Endothelial cell of umbilical vein (primary cell): ENCODE data around the gene ETV3. TPM values are rescaled to one million over a fixed set of nuclear protein-coding genes. Genes with fewer than 3 reads are reported as not detected.

Source experiments
- BruUV-seq: library from RNA; stranded (reverse); fragments of 400-500 nt; replicated peaks from 2 replicates; lab custom pipeline; 2021; lab: Mats Ljungman, UMichigan
- CTCF ChIA-PET: fragments of 300-600, 350-600 bp; sonication (Branson Sonifier 250); formaldehyde crosslinking; loops from one replicate; lab custom pipeline; 2021; ENCODE audit warnings: antibody characterized with exemption, inconsistent platforms; lab: Charles Lee
- POLR2A ChIA-PET: fragments of 300-600, 350-600 bp; sonication (Branson Sonifier 250); formaldehyde crosslinking; loops from one replicate; lab custom pipeline; 2021; ENCODE audit warnings: antibody characterized with exemption, inconsistent platforms; lab: Charles Lee
- DNase-seq: peaks from one replicate; pipeline ENCODE4 v3.0.0-alpha.2; 2011; ENCODE audit warnings: low read depth, low spot score
- FAIRE-seq: peaks from 2 replicates; lab custom pipeline; 2011; peaks lifted over from hg19 to GRCh38; lab: Jason Lieb, UNC
- H2AFZ ChIP-seq: 2 replicates; pipeline ENCODE4 v1.6.0; 2012; ENCODE audit warnings: low read depth, low read length, control low read depth, inconsistent platforms
- H3K27ac ChIP-seq: 2 replicates; pipeline ENCODE4 v1.5.1; 2011; ENCODE audit warnings: low read depth, mild to moderate bottlenecking, control low read depth, low read length, moderate library complexity; ENCODE audit not compliant: insufficient read depth
- H3K27me3 ChIP-seq, 2 experiments: 2 replicates each; pipeline versions ENCODE4 v1.6.0 to v1.6.1; 2011; ENCODE audit warnings: low read length in 2 of 2, mixed read lengths in 1 of 2; ENCODE audit not compliant: control insufficient read depth in 2 of 2, insufficient read depth in 2 of 2
- H3K36me3 ChIP-seq, 2 experiments: 2 replicates in 1 of 2; 3 replicates in 1 of 2; pipeline ENCODE4 v1.5.1; 2011; ENCODE audit warnings: low read length in 2 of 2, mild to moderate bottlenecking in 1 of 2, moderate library complexity in 1 of 2; ENCODE audit not compliant: control insufficient read depth in 2 of 2, insufficient read depth in 2 of 2; ENCODE audit errors: extremely low read depth in 1 of 2
- H3K4me1 ChIP-seq: 3 replicates; pipeline ENCODE4 v1.5.1; 2011; ENCODE audit warnings: mild to moderate bottlenecking, low read length; ENCODE audit not compliant: control insufficient read depth, insufficient read depth; ENCODE audit errors: extremely low read depth
- H3K4me2 ChIP-seq: 2 replicates; pipeline ENCODE4 v1.6.1; 2011; ENCODE audit warnings: low read length, control low read depth, mixed read lengths; ENCODE audit not compliant: insufficient read depth
- H3K4me3 ChIP-seq, 3 experiments: fragments of 200-600 bp in 1 of 3; sonication (generic), shearing (Covaris generic) in 1 of 3; replicated peaks in 1 of 3; 2 replicates each; pipeline ENCODE4 v1.5.1; 2011 to 2016; ENCODE audit warnings: control low read depth in 3 of 3, low read length in 3 of 3, mild to moderate bottlenecking in 2 of 3, inconsistent platforms in 1 of 3, low read depth in 1 of 3, moderate library complexity in 1 of 3; ENCODE audit not compliant: insufficient read depth in 1 of 3
- H3K79me2 ChIP-seq: 2 replicates; pipeline ENCODE4 v1.6.0; 2012; ENCODE audit warnings: low read length, inconsistent platforms; ENCODE audit not compliant: control insufficient read depth, insufficient read depth
- H3K9ac ChIP-seq: replicated peaks from 2 replicates; pipeline ENCODE3; 2011; ENCODE audit warnings: low read length, control low read depth; ENCODE audit not compliant: insufficient read depth; ENCODE audit errors: extremely low read depth
- H3K9me1 ChIP-seq: replicated peaks from 3 replicates; pipeline ENCODE4 v1.6.0; 2011; ENCODE audit warnings: mild to moderate bottlenecking, low read length; ENCODE audit not compliant: control insufficient read depth, insufficient read depth; ENCODE audit errors: extremely low read depth
- H3K9me3 ChIP-seq: replicated peaks from 2 replicates; pipeline ENCODE4 v1.5.1; 2012; ENCODE audit warnings: low read length, inconsistent platforms; ENCODE audit not compliant: control insufficient read depth, insufficient read depth
- H4K20me1 ChIP-seq: replicated peaks from 2 replicates; pipeline ENCODE3; 2011; ENCODE audit warnings: mild to moderate bottlenecking, low read length; ENCODE audit not compliant: control insufficient read depth, insufficient read depth; ENCODE audit errors: extremely low read depth
- CTCF ChIP-seq, 2 donors: IDR thresholded peaks; 1 replicate in 1 of 2; 2 replicates in 1 of 2; pipeline ENCODE4 v1.5.1; 2011; ENCODE audit warnings: low read length in 2 of 2, mild to moderate bottlenecking in 2 of 2, moderate library complexity in 2 of 2, control low read depth in 1 of 2, inconsistent platforms in 1 of 2, low read depth in 1 of 2; ENCODE audit not compliant: insufficient read depth in 1 of 2; ENCODE audit errors: extremely low read depth in 1 of 2
- EZH2 ChIP-seq: IDR thresholded peaks from 2 replicates; pipeline ENCODE4 v1.6.1; 2012; ENCODE audit warnings: borderline replicate concordance, low read depth, mild to moderate bottlenecking, moderate library complexity, low read length, inconsistent platforms; ENCODE audit not compliant: severe bottlenecking
- FOS ChIP-seq: IDR thresholded peaks from 2 replicates; pipeline ENCODE4 v1.6.1; 2011; ENCODE audit warnings: mild to moderate bottlenecking, low read length, moderate library complexity, borderline replicate concordance; ENCODE audit not compliant: insufficient read depth
- GATA2 ChIP-seq: IDR thresholded peaks from 2 replicates; pipeline ENCODE4 v1.7.0; 2011; ENCODE audit warnings: low read depth, mild to moderate bottlenecking, moderate library complexity, mixed read lengths, low read length; ENCODE audit not compliant: insufficient read length, insufficient read depth
- JUN ChIP-seq: IDR thresholded peaks from 2 replicates; pipeline ENCODE4 v1.6.1; 2011; ENCODE audit warnings: borderline replicate concordance, low read depth; ENCODE audit not compliant: insufficient read length, insufficient read depth
- MYC ChIP-seq: IDR thresholded peaks from one replicate; pipeline ENCODE4 v1.6.1; 2011; ENCODE audit warnings: mild to moderate bottlenecking, low read depth, low read length
- POLR2A ChIP-seq: IDR thresholded peaks from 2 replicates; pipeline ENCODE4 v1.6.1; 2012; ENCODE audit warnings: low read depth, mild to moderate bottlenecking, control low read depth, low read length
- POLR2AphosphoS5 ChIP-seq: IDR thresholded peaks from 2 replicates; pipeline ENCODE4 v1.6.1; 2012; ENCODE audit warnings: low read depth, mild to moderate bottlenecking, control low read depth, low read length, moderate library complexity; ENCODE audit not compliant: insufficient read depth
- dilution Hi-C: fragments of 300-500 bp; cut with MboI; formaldehyde crosslinking; loops from one replicate; pipeline ENCODE4 v1.15.0; 2019; ENCODE audit warnings: low sequenced_read_pairs; ENCODE audit not compliant: extremely low pct_ligation_motif_present
- intact Hi-C: fragments of 100-400 bp; cut with micrococcal nuclease; formaldehyde crosslinking; loops from one replicate; pipeline ENCODE4 v1.10.0; 2022
- polyA plus RNA-seq, 4 experiments: library from polyadenylated mRNA; depleted of rRNA in 3 of 4; stranded (reverse) in 3 of 4; unstranded in 1 of 4; fragments of >200 nt; gene quantifications; 2 replicates each; pipeline versions ENCODE4 v1.2.1 to v1.2.3, GENCODE V29; 2011 to 2012; ENCODE audit warnings: missing spikeins in 1 of 4
- total RNA-seq: library from RNA; stranded (reverse); gene quantifications from 2 replicates; pipeline ENCODE4 v1.2.3, GENCODE V29; 2021
- TF ChIP-seq, protein P1 (sequence below): IDR thresholded peaks from 2 replicates; pipeline ENCODE4 v1.6.1; 2011; ENCODE audit not compliant: insufficient read depth, insufficient read length

ETV3 gene
- total and polyA plus RNA-seq, 2 donors (not counting 3 experiments of a cell fraction or from before 2014, with no cell fraction given) = 6.8 to 22.3 TPM

DNA sequence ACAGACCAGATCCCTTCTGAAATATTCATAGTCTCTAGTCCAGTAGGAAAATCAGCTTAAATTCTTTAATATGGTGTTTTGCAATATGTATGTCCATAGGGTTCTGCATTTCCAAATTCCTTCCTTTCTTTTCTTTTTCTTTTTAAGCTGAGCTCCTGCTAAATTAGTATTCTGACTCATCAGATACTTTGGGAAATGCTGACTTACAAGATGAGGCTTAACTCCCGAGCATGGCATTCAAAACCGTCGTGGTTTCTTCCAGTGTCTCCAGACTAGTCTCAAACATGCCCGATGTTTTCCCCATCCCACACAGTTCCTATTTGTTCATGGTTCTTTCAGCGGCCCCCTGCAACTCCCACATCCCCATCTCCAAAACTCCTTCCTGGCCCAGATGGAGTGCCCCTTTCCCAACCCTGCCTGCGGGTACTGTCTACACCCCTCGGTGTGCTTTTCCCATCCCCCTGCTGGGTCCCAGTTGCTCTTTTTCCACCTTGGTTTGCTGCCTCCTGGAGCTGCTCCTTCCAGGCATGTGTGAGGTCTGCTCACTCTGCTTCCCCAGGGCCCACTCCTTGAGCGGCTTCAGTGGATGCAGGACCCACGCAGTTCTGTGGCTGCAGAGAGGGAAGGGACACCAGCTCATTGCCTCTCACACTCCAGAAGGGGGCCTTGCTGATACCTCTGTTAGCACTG lies 19.5 kb upstream of the ETV3 start:
- FAIRE-seq (no peak), DNase-seq (no peak)
- CTCF ChIA-PET = interaction anchor here (0.6 to 14.5 kb wide), 9 partner anchors 11 to 348 kb away, joined by 3 to 1121 read pairs (median 8); partner anchors contain the start of gene ETV3
- POLR2A ChIA-PET = no interaction called here
- no peak overlapping the region for H3K9ac ChIP-seq
- peaks cover 23% of the 10 kb centered on the region for H3K4me1 ChIP-seq
- H3K4me2 ChIP-seq = no peak overlapping the region
- H3K4me3 ChIP-seq = no peak overlapping the region
- intact Hi-C loops = loop anchor here (5.0 kb wide), 1 partner anchor 230 kb away; no protein-coding TSS in a partner anchor
- H3K27ac ChIP-seq = no peak overlapping the region
- H3K9me1 ChIP-seq = no peaks in the 10 kb centered on the region
- peaks cover 5 to 7% of the 10 kb centered on the region in 2 experiments for H3K27me3 ChIP-seq
- no peaks in the 10 kb centered on the region for H4K20me1 ChIP-seq
- no peaks in the 10 kb centered on the region for H3K79me2 ChIP-seq
- H3K36me3 ChIP-seq = no peaks in the 10 kb centered on the region
- TF ChIP-seq JUN = no peak
- TF ChIP-seq GATA2 = no peak
- TF ChIP-seq POLR2A = no peak
- TF ChIP-seq FOS = no peak
- TF ChIP-seq POLR2AphosphoS5 = no peak
- TF ChIP-seq MYC = no peak
- TF ChIP-seq CTCF (IDR thresholded peaks at IDR 0.05; ENCODE audit: extremely low read depth in 1 of 2, insufficient read depth in 1 of 2, low read depth in 1 of 2, low read length in 2 of 2) = no peak
- no peak for TF ChIP-seq EZH2
- TF ChIP-seq, protein P1, sequence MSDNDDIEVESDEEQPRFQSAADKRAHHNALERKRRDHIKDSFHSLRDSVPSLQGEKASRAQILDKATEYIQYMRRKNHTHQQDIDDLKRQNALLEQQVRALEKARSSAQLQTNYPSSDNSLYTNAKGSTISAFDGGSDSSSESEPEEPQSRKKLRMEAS = no peak
- dilution Hi-C loops = no loop called here
- H3K9me3 ChIP-seq = no peaks in the 10 kb centered on the region
- no peak overlapping the region for H2AFZ ChIP-seq
- BruUV-seq = no TSS peak
